ENCODE results near the gene ESYT1. TPM values are rescaled to one million over a fixed set of nuclear protein-coding genes. Genes with fewer than 3 reads are reported as not detected.
A peak's percentile ranks its signal among the peaks of the same experiment; 100 is the strongest.

ESYT1 gene
- total and polyA plus RNA-seq, 9 of the 15 experiments (the other 6 are each of a cell fraction or from before 2014, with no cell fraction given) = 132 to 420 (median 164) TPM

- intact Hi-C loops (cut with micrococcal nuclease) = no loop called here
- Histone ChIP-seq H3K4me2 (ENCODE audit: insufficient read depth, low read length) (no peak overlapping the region), H3K9me3 (replicated peaks; ENCODE audit: control insufficient read depth, insufficient read depth, low read depth, low read length) (no peaks in the 10 kb centered on the region), H3K36me3 (ENCODE audit: control insufficient read depth, insufficient read depth, low read length) (no peaks in the 10 kb centered on the region), H3K79me2 (ENCODE audit: control insufficient read depth, insufficient read depth, low read length) (no peaks in the 10 kb centered on the region), H2AFZ (ENCODE audit: low read depth, low read length) (no peak overlapping the region), H4K20me1 (replicated peaks; ENCODE audit: control insufficient read depth, insufficient read depth, low read length) (no peaks in the 10 kb centered on the region), H3K9ac (ENCODE audit: insufficient read depth in 1 of 2, low read depth in 2 of 2, low read length in 2 of 2) (no peak overlapping the region; a peak in 1 of 4 replicates), H3K27me3 (ENCODE audit: control insufficient read depth in 2 of 2, insufficient read depth in 2 of 2, low read length in 2 of 2) (no peaks in the 10 kb centered on the region; a peak in 1 of 5 replicates), H3K4me1 (replicated peaks in 1 of 2; ENCODE audit: control insufficient read depth in 2 of 2, insufficient read depth in 2 of 2, low read length in 2 of 2) (peaks cover 29 to 33% of the 10 kb centered on the region in 2 experiments), H3K4me3 (no peak overlapping the region), H3K27ac (ENCODE audit: extremely low read depth, low read depth, low read length) (no peak overlapping the region), H3K9me1 (ENCODE audit: control insufficient read depth, insufficient read depth, low read length) (no peaks in the 10 kb centered on the region)
- in situ Hi-C loops (cut with MboI) = no loop called here
- FAIRE-seq = no peak
- POLR2A ChIA-PET = interaction anchor here (0.8 to 1.9 kb wide), 3 partner anchors 18 to 342 kb away, joined by 3 to 6 read pairs (median 3); partner anchors contain the start of gene PA2G4
- CTCF ChIA-PET (ENCODE audit: low intra/inter-chr PET ratio) = interaction anchor here (0.5 kb wide), 1 partner anchor 651 kb away, joined by 6 read pairs; no protein-coding TSS in a partner anchor
- 54% methylated on average over 3 of the region's 3 CpGs for WGBS (ENCODE audit: insufficient coverage, low coverage, missing lambda C conversion rate)
- ATAC-seq = no peak
- no TSS peak for BruUV-seq (replicated peaks)
- DNase-seq (ENCODE audit: extremely low read depth in 1 of 4, low spot score in 3 of 4) = peak in 1 of 4 experiments; percentile 8
- TF ChIP-seq ETV1 (tag; conservative IDR thresholded peaks at IDR 0.05; ENCODE audit: low read depth) (peak; percentile 38; the same call in 1 of the 2 replicates), JUND (IDR thresholded peaks at IDR 0.05; ENCODE audit: borderline replicate concordance, low read depth, low read length) (peak; percentile 40; the same call in 1 of the 2 replicates), JUND (tag; IDR thresholded peaks at IDR 0.05; ENCODE audit: borderline replicate concordance, low read depth, low read length) (no peak; the same call in 2 of the 3 replicates), SP2 (IDR thresholded peaks at IDR 0.05; ENCODE audit: extremely low read depth, low read depth, low read length, poor library complexity, severe bottlenecking) (no peak), TOE1 (IDR thresholded peaks at IDR 0.05; ENCODE audit: borderline replicate concordance) (no peak), TOE1 (CRISPR knock-in tag; IDR thresholded peaks at IDR 0.05; ENCODE audit: borderline replicate concordance, low read depth) (no peak), HOXB6 (CRISPR knock-in tag; IDR thresholded peaks at IDR 0.05; ENCODE audit: borderline replicate concordance) (no peak), EP300 (IDR thresholded peaks at IDR 0.05; ENCODE audit: low read length) (no peak), ELF2 (CRISPR knock-in tag; IDR thresholded peaks at IDR 0.05) (no peak), FOXP1 (CRISPR knock-in tag; IDR thresholded peaks at IDR 0.05) (no peak), ZNF518B (CRISPR knock-in tag; IDR thresholded peaks at IDR 0.05) (no peak), KDM1A (IDR thresholded peaks at IDR 0.05) (peak in 1 of 2 experiments; percentile 54; a peak in 2 of 4 replicates), ATF4 (CRISPR knock-in tag; IDR thresholded peaks at IDR 0.05) (no peak), FOSL1 (tag; conservative IDR thresholded peaks at IDR 0.05) (peak; percentile 31; the same call in 1 of the 2 replicates), NCOA4 (IDR thresholded peaks at IDR 0.05; ENCODE audit: partially characterized antibody) (no peak), BRD9 (IDR thresholded peaks at IDR 0.05; ENCODE audit: low read depth, partially characterized antibody) (no peak)
- TF ChIP-seq, protein P1, sequence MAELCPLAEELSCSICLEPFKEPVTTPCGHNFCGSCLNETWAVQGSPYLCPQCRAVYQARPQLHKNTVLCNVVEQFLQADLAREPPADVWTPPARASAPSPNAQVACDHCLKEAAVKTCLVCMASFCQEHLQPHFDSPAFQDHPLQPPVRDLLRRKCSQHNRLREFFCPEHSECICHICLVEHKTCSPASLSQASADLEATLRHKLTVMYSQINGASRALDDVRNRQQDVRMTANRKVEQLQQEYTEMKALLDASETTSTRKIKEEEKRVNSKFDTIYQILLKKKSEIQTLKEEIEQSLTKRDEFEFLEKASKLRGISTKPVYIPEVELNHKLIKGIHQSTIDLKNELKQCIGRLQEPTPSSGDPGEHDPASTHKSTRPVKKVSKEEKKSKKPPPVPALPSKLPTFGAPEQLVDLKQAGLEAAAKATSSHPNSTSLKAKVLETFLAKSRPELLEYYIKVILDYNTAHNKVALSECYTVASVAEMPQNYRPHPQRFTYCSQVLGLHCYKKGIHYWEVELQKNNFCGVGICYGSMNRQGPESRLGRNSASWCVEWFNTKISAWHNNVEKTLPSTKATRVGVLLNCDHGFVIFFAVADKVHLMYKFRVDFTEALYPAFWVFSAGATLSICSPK (IDR thresholded peaks at IDR 0.05; ENCODE audit: borderline replicate concordance) = no peak
Measured at GRCh38 chr12:56086096-56086495, 42.0 kb upstream of the ESYT1 start.

Data from K562 (cell line).